Parathyroid adenoma (tissue), 2 donors: ENCODE measurements around the gene RTN4RL2.

ENCODE experiments used
- H2AFZ ChIP-seq: fragments of 300-600 bp; sonication (generic); one replicate; pipeline ENCODE4 v1.7.0; 2017; ENCODE audit warnings: antibody characterized with exemption, mild to moderate bottlenecking
- H3K27ac ChIP-seq: fragments of 300-600 bp; sonication (generic); one replicate; pipeline ENCODE4 v1.7.0; 2017
- H3K27me3 ChIP-seq: fragments of 300-600 bp; sonication (generic); one replicate; pipeline ENCODE4 v1.7.0; 2017; ENCODE audit warnings: low read length; ENCODE audit not compliant: control insufficient read depth, insufficient read depth
- H3K36me3 ChIP-seq: fragments of 300-600 bp; sonication (generic); one replicate; pipeline ENCODE4 v1.7.0; 2017; ENCODE audit warnings: low read length; ENCODE audit not compliant: control insufficient read depth, insufficient read depth
- H3K4me1 ChIP-seq: fragments of 300-600 bp; sonication (generic); one replicate; pipeline ENCODE4 v1.7.0; 2017; ENCODE audit warnings: control low read depth
- H3K4me2 ChIP-seq: fragments of 300-600 bp; sonication (generic); one replicate; pipeline ENCODE4 v1.7.0; 2017; ENCODE audit warnings: low read length
- H3K4me3 ChIP-seq: fragments of 300-600 bp; sonication (generic); one replicate; pipeline ENCODE4 v1.7.0; 2017; ENCODE audit warnings: low read depth, low read length
- H3K79me2 ChIP-seq: fragments of 300-600 bp; sonication (generic); one replicate; pipeline ENCODE4 v1.7.0; 2017; ENCODE audit warnings: control low read depth
- H3K9ac ChIP-seq: fragments of 300-600 bp; sonication (generic); one replicate; pipeline ENCODE4 v1.7.0; 2017; ENCODE audit warnings: mild to moderate bottlenecking
- H3K9me3 ChIP-seq: fragments of 300-600 bp; sonication (generic); one replicate; pipeline ENCODE4 v1.7.0; 2017; ENCODE audit warnings: low read length; ENCODE audit not compliant: control insufficient read depth
- CTCF ChIP-seq: fragments of 300-600 bp; sonication (generic); IDR thresholded peaks from one replicate; pipeline ENCODE4 v1.7.0; 2017; ENCODE audit warnings: antibody characterized with exemption, mild to moderate bottlenecking
- donor health status: primary hyperparathyroidism.

Gene RTN4RL2

GRCh38 chr11:57479021-57479663 is 18.8 kb downstream of the RTN4RL2 start:
- no peak overlapping the region for H3K4me2 ChIP-seq
- H3K4me3 ChIP-seq, result no peak overlapping the region
- no peak overlapping the region for H2AFZ ChIP-seq
- H3K27ac ChIP-seq, result no peak overlapping the region
- no peaks in the 10 kb centered on the region for H3K9me3 ChIP-seq
- no peak for TF ChIP-seq CTCF
- no peak overlapping the region for H3K9ac ChIP-seq
- H3K36me3 ChIP-seq, result no peaks in the 10 kb centered on the region
- no peaks in the 10 kb centered on the region for H3K27me3 ChIP-seq
- peaks cover 2% of the 10 kb centered on the region for H3K4me1 ChIP-seq
- H3K79me2 ChIP-seq, result no peaks in the 10 kb centered on the region

- Histone ChIP-seq H3K27me3 (no peaks in the 10 kb centered on the region), H3K9me3 (no peaks in the 10 kb centered on the region), H3K4me3 (no peak overlapping the region)
Measured at GRCh38 chr11:57479911-57480310, 19.6 kb downstream of the RTN4RL2 start.

GRCh38 chr11:57480409-57481137 is 20.2 kb downstream of the RTN4RL2 start:
- no peaks in the 10 kb centered on the region for H3K79me2 ChIP-seq
- H3K4me1 ChIP-seq, result peaks cover 2% of the 10 kb centered on the region
- H3K27me3 ChIP-seq, result no peaks in the 10 kb centered on the region

More at GRCh38 chr11:57479911-57480310, 19.6 kb downstream of the RTN4RL2 start:
- Histone ChIP-seq H3K79me2 (no peaks in the 10 kb centered on the region), H3K4me1 (peaks cover 2% of the 10 kb centered on the region), H3K36me3 (no peaks in the 10 kb centered on the region), H2AFZ (no peak overlapping the region), H3K9ac (no peak overlapping the region), H3K4me2 (no peak overlapping the region), H3K27ac (no peak overlapping the region)
- TF ChIP-seq CTCF, result no peak

GRCh38 chr11:57481315-57481714 is 21.0 kb downstream of the RTN4RL2 start:
- Histone ChIP-seq H3K27ac (no peak overlapping the region), H3K9me3 (no peaks in the 10 kb centered on the region), H2AFZ (no peak overlapping the region), H3K9ac (no peak overlapping the region), H3K4me2 (no peak overlapping the region), H3K27me3 (no peaks in the 10 kb centered on the region), H3K4me3 (no peak overlapping the region), H3K36me3 (no peaks in the 10 kb centered on the region), H3K79me2 (no peaks in the 10 kb centered on the region), H3K4me1 (no peaks in the 10 kb centered on the region)
- TF ChIP-seq CTCF, result no peak

More at GRCh38 chr11:57480409-57481137, 20.2 kb downstream of the RTN4RL2 start:
- H3K9ac ChIP-seq, result no peak overlapping the region
- no peaks in the 10 kb centered on the region for H3K9me3 ChIP-seq
- H2AFZ ChIP-seq, result no peak overlapping the region
- peak; percentile 34 for TF ChIP-seq CTCF
- no peak overlapping the region for H3K4me3 ChIP-seq
- no peak overlapping the region for H3K27ac ChIP-seq
- no peak overlapping the region for H3K4me2 ChIP-seq
- no peaks in the 10 kb centered on the region for H3K36me3 ChIP-seq
